GM19023 (cell line): ENCODE data around the gene MAT2B.
"Not testable (repeated sequence)": the region's sequence is repeated elsewhere in the genome, so short reads cannot be mapped to it uniquely, and the experiment has no call there.

Experiments
- ATAC-seq: cut with Tn5 transposase; IDR thresholded peaks from one replicate; pipeline ENCODE4 v1.9.1; 2021; ENCODE audit warnings: mild to moderate bottlenecking, moderate library complexity; ENCODE audit not compliant: unreplicated experiment

MAT2B gene

DNA sequence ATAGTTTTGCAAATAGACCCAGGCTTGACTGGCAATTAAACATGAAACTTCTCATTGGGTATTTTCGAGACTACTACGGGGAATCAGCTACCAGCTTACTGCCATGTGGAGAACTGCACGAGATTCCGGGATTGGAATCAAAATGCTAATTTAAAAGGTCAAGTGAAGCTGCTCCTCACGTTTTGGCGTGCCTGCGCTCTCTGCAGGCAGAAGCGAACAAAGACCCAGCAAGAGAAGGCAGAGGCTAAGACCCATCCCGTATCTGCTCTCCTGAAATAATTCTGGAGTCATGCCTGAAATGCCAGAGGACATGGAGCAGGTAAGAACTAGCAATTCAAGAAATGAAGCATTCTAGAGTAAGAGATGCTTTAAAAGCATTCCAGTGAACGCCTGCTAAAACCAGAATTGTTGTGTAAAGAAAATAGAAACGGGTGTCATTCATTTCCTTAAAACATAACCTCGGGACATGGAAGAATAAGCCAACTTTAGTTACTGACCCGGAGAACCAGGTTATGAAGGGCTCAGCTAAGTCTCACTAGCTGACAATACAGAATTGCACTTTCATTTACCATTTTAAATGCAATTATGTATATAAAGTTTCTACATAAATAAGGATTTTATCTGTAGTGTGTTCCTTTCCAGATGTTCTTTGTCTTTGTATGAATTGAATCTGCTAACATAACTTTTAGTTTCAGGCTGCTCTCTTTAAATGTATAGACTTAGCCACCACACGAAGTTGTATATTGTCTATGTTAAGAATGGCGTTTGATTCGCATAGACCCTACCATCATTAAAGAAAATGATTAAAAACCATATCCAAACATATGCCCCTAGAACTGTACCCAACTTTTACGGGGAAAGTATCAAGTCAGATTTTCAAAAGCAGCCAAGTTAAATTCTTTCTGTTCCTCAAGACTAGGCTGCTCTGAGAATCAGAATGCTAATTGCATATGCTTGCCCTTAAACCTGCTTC is 2.0 kb upstream of the MAT2B start:
- ATAC-seq = no peak

DNA sequence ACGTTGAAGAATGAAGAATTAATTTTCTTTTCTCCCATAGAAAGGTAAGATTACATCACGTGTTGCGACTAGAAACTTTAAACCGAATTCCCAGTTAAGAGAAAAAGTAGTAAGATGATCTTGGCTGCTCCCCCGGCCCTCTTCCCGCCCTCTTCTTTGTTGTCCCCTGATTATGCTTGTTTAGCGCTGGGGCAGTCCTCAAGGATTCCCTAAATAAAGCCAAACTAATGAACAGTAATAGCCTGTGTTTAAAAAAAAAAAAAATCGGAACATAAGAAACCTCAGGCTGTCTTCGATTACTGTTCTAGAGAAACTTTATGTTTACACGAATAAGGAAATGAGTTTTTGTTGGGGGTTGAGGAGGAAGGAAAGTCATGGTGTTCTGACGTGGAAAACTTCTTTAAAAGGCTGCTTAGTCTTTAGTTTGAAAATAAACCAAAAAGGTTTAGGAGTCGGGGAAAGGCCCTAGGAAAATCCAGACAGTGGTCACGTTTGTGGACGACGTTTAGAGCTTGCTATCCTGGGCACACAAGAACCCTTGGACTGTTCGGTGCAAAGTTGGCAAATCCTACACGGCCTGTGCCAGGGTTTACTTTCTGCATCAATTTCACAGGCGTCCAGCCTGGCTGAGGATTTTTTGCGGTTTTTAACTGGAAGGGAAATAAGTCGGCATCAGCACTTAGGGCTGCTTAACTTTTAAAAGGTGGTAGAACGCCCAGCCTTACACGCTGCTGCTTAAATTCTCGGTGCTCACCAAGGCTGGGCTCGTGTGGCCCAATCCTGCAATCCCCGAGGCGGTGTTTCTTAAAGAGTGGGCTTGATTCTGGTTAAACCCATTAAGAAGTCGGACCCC is 1.1 kb upstream of the MAT2B start:
- ATAC-seq = no peak

DNA sequence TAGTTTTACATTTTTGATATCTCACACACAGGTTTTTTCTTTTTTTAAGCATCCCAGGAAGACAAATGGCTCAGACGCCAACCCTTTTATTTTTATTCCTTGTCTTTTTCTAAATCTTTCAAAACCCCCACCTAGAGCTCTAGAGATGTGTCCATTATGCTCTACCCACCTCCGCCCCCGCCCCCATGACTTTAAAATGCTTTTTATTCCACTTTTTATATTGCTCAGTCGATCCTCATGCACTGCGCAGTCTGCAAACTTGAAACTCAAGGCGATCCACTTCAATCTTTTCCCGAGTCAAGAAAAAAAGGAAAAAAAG is 411 bp upstream of the MAT2B start:
- peak; percentile 0 for ATAC-seq

DNA sequence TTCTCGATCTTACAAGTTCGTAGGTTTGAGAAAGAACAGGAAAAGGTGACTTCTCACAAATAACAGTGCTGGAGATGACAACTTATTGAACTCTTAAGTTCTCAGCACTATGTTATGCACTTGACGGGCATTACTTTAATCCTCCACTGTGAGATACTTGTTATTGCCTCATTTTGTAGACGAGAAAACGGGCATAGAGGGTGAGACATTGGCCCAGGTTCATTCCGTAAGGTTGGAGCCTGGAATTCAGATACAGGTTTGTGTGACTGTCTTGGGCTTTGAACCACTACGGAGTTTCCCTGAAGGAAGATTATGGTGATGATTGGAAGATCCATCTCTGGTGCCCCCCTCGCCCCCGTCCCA is 657 bp downstream of the MAT2B start:
- peak; percentile 15 for ATAC-seq

DNA sequence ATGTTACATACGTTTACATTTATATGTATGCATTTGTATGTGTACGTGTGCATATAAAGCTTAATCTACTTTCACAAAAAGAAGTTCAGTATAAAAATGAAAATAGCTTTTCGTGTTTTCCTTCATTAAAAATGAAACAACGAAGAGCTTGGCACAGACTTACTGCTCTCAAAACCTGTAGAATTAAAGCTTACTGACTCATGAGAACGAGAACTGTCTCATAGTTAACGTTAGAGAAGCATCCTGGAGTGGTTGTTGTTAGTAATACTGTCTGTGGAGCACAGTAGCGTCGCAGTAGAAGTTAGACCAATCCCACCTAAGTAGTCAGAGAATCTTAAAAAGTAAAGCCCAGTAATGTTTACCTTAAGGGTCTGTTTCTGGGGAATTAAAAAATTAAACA is 1.3 kb downstream of the MAT2B start:
- no peak for ATAC-seq

DNA sequence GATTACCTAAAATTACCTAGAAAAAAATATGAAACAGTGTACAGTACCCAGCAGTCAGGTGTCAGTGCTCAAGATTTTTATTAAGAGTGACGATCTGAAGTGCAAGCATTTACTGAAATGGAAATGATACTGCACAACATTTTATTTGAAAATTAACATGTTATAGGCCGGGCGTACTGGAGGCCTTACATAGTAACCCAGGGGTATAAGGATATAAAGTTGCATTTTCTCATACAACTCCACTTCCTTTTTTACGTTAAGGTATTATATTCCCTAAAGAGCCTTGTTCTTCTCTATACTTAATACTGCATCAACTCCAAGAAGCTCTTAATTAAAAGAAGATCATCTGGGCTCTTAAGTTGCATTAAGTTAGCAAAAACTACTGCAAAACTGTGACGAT is 3.3 kb downstream of the MAT2B start:
- no peak for ATAC-seq

DNA sequence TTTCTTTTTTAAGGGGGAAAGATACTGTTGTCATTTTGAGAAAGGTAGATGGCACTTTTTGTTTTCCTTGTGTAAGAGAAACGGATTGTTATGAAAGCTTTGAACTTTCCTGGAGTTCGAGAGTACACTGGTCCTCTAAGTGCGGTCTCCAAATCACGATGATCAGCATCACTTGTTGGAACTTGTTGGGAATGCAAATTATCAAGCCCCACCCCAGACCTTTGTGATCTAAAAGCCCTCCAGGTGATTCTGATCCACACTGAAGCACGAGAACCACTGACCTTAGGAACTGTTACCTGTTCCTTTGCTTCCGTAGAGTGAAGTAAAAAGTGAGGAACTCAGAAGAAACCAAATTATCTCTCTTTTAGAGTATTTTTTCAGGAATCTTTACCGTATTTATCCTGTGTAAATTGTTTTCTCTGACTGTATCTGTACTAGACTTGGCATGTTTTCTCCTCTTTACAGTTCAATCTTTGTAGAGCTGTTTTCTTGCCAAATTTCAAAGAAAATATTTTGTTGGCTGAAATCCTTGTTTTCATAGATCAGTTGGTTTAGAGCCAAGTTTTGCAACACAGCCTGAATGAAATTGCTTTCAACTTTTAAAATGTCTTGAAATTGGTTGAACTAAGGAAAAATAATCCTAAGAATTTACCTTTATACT is 4.0 kb downstream of the MAT2B start:
- ATAC-seq = no peak

DNA sequence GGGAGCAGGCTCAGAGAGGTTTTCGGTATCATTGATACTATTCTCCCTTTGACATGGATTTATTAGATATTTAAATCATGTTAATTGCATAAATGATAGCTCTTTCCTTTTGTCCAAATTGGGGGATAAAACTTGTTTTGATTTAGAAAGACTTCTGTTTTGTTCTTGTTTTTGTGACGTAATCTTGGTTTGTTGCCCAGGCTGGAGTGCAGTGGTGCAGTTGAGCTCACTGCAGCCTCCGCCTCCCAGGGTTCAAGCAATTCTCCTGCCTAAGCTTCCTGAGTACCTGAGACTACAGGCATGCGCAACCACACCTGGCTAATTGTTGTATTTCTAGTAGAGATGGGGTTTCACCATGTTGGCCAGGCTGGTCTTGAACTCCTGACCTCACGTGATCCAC is 7.1 kb downstream of the MAT2B start:
- no peak for ATAC-seq

DNA sequence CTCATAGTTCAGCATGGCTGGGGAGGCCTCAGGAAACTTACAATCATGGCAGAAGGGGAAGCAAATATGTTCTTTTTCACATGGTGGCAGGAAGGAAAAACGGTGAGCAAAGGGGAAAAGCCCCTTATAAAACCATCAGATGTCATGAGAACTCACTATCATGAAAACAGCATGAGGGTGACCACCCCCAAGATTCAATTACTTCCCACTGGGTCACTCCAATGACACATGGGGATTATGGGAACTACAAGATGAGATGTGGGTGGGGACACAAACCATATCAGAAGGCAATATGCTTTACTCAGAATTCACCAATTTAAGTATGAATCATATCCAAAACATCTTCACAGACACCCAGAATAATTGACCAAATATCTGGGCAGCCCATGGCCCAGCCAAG is 19.7 kb downstream of the MAT2B start:
- ATAC-seq = no peak

DNA sequence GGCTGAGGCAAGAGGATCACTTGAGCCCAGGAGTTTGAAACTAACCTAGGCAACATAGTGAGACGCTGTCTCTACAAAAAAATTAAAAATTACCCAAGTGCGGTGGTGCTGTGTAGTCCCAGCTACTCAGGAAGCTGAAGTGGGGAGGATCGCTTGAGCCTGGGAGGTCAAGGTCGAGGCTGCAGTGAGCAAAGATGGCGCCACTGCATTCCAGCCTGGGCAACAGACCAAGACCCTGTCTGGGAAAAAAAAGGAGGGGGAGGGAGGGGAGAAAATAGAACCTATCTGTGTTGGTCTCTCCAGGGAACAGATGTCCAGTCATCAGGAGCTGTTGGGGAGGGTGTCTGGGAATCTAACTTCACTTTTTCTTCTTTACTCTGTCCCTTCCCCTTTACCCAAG is 24.3 kb downstream of the MAT2B start:
- no peak for ATAC-seq

DNA sequence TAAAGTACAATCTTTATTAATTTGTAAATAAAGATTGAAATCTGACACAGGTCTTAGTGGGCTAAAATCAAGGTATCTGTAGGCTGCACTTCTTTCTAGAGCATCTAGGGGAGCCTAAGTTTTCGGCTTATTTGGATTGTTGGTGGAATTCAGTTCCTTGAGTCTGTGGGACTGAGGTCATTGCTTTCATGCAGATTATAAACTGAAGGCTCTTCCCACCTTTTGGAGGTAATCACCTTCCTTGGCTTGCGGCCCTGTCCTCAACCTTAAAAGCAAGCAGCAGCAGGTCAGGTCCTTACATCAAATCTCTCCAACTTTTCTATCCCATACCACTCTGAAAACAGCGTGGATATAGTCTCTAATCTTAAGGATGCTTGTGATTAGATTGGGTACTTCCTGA is 25.9 kb downstream of the MAT2B start:
- ATAC-seq = no peak

DNA sequence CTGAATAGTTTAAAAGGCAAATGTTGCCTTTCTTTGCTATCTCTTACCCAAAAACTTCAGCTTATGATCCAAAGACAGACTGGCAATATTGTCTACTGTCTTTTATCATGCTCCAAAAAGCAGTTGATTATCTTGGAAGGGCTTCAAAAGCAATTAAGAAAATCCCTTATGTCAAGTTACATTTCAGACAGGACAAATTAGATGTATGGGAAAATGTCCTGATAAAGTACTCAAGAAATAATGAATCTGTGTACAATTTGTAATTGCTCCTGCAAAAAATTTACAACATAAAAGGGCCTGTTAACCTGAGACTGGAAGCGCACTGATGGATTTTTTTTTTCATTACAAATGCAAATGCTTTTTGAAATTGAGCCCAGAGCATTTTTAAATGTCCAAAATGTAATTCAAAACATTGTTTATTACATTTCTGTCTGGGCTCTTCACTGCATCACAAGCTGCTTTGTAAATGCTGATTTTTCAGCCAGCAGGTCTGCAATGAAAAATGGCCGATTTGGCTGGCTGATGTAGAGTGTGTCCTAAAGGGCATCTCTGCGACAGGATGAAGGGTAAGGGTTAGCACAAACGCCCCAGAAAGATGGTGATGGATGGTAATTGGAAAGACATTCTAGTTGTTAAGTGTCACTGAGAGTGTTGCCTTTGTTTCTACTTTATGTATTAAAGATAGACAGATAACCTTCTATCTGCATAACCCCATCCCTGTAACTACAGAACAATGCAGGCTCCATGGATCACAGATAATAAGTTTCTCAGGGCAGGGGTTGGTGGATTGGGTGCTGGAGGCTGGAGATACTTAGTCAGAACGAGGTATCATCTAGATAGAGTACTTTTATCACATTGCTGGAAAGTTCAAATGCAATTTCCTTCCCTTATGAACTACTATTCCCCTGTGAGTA is 27.0 kb downstream of the MAT2B start:
- ATAC-seq = no peak

DNA sequence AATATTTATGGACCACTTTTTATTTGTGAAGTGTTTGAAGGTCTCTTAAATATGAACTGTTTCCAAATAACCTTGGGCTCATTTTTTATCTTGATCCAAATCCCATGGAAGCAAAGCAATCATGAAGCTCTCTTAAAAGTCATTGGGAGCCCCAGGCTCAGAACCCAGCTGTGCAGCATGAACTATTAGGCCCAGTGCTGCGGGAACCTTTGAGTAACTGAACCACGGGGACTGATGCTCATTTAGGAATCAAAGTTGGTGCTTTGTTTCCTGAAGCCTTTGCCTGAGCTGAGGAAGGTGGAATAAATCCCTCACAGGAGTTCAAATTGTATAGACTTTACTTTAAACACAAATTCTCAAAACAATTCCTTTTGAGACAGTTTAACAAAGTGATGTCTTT is 27.8 kb downstream of the MAT2B start:
- no peak for ATAC-seq

DNA sequence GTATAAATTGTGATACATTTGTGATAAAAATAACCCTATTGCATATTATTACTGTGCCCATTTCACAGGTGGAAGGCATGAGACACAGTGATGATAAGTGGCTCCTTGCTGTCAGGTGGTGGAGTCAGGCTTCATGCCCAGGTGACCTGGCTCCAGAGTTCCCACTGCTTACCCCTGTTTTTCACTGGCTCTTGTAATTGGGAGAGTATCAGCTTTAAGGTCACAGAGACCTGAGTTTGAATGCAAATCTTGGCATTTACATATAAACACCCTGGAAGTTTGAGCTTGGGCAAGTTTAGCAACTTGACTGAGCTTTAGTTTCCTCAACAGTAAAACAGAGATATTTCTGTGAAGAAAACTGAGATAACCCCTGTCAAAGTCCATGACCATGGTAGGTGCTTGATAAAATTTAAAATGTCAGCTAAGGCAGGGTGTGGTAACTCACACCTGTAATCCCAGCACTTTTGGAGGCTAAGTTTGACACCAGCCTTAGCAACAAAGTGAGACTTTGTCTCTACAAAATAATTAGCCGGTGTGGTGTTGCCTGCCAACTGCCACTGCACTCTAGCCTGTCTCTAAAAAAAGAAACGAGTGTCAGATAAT is 29.2 kb downstream of the MAT2B start:
- no peak for ATAC-seq

DNA sequence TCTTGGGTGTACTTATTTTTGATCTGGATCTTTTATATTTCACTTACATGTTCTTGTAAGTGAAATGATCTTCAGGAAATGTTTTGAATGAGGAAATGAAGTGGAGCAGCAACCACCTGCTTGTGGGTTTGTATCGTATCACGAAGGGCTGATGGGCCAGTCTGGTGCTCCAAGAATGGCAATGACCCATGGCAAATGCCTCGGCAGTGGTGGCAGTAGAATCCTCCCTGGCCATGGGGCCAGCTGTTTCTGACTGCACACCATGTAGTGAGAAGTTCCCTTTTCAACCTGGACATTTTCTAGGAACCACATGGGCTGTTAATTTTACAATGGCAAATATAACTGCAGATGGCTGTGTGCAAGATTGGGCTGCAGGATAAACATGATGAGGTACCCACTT is 29.9 kb downstream of the MAT2B start:
- ATAC-seq = no peak

DNA sequence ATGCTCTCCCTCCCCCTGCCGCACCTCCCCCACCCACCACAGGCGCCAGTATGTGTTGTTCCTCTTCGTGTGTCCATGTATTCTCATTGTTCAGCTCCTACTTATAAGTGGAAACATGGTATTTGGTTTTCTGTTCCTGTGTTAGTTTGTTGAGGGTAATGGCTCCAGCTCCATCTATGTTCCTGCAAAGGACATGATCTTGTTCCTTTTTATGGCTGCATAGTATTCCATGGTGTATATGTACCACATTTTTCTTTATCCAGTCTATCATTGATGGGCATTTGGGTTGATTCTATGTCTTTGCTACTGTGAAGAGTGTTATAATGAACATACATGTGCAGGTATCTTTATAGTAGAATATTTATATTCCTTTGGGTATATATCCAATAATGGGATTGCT is 31.0 kb downstream of the MAT2B start:
- ATAC-seq = not testable (repeated sequence)

DNA sequence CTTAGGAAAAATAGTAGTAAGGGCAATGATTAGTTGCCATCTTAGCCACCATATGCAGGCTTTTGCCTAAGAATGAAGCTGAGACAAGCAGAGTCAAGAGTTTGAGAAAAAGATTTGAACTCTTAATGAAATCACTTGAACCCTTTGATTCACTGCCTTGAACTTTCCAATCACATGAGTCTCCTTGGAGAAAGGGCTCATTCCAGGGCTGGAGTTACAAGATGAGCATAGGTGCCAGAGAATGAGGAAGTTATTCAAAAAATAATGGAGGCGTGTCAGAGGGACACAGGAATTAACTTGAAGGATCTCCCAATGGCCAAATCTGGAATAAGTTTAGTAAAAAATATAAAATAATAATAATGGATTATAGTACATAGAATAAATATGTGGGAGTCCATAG is 35.3 kb downstream of the MAT2B start:
- ATAC-seq = no peak

DNA sequence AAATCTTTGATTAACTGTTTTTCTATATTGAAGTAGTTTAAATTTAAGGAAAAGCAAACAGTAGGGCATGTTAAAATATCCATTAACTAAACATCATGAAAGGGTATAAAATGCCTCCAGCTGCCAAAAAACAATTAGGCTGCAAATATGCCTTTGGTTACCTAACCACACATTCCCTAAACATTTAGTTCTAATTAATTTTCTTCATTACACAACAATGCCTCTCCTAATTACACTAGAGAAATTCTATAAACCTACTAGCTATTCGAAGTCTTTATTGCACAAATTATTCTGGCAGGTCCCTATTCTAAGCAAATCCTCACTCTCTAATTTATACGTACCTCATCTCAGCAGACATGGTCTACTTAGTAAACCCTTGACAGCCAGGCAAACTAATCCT is 37.4 kb downstream of the MAT2B start:
- no peak for ATAC-seq

DNA sequence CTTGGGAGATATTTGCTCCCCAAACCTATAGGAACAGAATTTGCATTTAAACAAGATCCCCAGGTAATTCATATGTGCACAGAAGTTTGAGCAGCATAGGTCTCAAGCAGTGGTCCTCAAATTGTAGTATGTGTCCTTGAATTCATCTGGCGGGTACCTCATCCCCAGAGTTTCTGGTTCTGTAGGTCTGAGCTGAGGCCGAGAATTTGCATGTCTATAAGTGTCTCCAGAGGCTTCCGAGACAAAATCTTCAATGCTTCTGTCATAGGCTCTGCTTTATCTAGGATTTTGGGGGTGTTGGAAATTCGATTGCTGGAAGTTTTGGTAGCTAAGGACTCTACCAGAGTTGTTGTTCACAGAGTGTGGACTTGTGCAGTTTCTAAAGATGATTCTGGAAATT is 38.6 kb downstream of the MAT2B start:
- ATAC-seq = no peak

DNA sequence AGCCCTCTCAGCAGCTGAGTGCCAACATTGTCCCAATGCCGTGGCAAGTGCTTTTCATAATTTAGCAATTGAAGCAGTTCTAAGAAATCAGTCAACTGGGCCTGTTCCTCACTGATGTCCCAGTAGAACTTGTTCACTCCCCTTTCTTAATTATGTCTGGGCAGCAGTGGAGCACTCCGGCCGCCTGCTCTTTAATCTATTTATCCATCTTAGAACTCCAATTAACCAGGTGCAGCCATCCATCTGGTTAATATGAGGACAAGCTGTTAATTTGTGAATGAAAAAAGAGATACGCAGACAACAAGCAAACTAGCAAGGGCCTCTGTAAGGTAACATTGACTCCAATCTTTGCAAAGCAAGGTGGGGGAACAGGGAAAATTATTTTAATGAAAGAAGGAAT is 39.4 kb downstream of the MAT2B start:
- no peak for ATAC-seq
